K562 (cell line): ENCODE measurements around the gene TXNIP. TPM values are rescaled to one million over a fixed set of nuclear protein-coding genes. Genes with fewer than 3 reads are reported as not detected.

Source experiments
- ATAC-seq: fragments of 200-7000 bp; cut with Tn5 transposase; 3 replicates; pipeline ENCODE4 v1.9.1; 2020; ENCODE audit warnings: moderate library complexity
- BruUV-seq: library from RNA; stranded (reverse); fragments of 400-500 nt; replicated peaks from 2 replicates; lab custom pipeline; 2021; lab: Mats Ljungman, UMichigan
- CTCF ChIA-PET: fragments of 300-600 bp; formaldehyde crosslinking; extraction: SDS; loops from one replicate; lab custom pipeline; 2021; ENCODE audit warnings: low intra/inter-chr PET ratio; lab: Yijun Ruan, JAX
- POLR2A ChIA-PET: fragments of 300-600, 350-650 bp; sonication (Branson Sonifier 250); formaldehyde crosslinking; extraction: SDS; loops from one replicate; lab custom pipeline; 2021; ENCODE audit warnings: antibody characterized with exemption, inconsistent platforms; lab: Yijun Ruan, JAX
- DNase-seq, 4 experiments: peaks; one replicate each; pipeline versions ENCODE4 v3.0.0 to v3.0.0-alpha.2; 2011 to 2018; ENCODE audit warnings: low spot score in 3 of 4, mixed read lengths in 3 of 4; ENCODE audit errors: extremely low read depth in 1 of 4
- FAIRE-seq: peaks from 2 replicates; lab custom pipeline; 2011; peaks lifted over from hg19 to GRCh38; lab: Jason Lieb, UNC
- H2AFZ ChIP-seq: 2 replicates; pipeline ENCODE4 v1.6.0; 2011; ENCODE audit warnings: low read depth, low read length, control low read depth, inconsistent platforms
- H3K27ac ChIP-seq: fragments of 200-600 bp; 3 replicates; pipeline ENCODE4 v1.8.0; 2011; ENCODE audit warnings: low read depth, mild to moderate bottlenecking, control low read depth, inconsistent platforms, low read length, moderate library complexity, mixed read lengths; ENCODE audit errors: extremely low read depth
- H3K27me3 ChIP-seq, 2 experiments: fragments of 300-600 bp in 1 of 2; 2 replicates in 1 of 2; 3 replicates in 1 of 2; pipeline versions ENCODE4 v1.6.0 to v1.8.0; 2011; ENCODE audit warnings: inconsistent platforms in 2 of 2, low read length in 2 of 2, mild to moderate bottlenecking in 1 of 2, mixed read lengths in 1 of 2, moderate library complexity in 1 of 2; ENCODE audit not compliant: control insufficient read depth in 2 of 2, insufficient read depth in 2 of 2
- H3K36me3 ChIP-seq: fragments of 300-600 bp; 3 replicates; pipeline ENCODE4 v1.8.0; 2011; ENCODE audit warnings: mild to moderate bottlenecking, low read length, inconsistent platforms; ENCODE audit not compliant: control insufficient read depth, insufficient read depth
- H3K4me1 ChIP-seq, 2 experiments: fragments of 200-600 bp in 1 of 2; replicated peaks in 1 of 2; 2 replicates in 1 of 2; 3 replicates in 1 of 2; pipeline versions ENCODE4 v1.5.1 to v1.8.0; 2011; ENCODE audit warnings: inconsistent platforms in 2 of 2, low read length in 2 of 2, mild to moderate bottlenecking in 1 of 2, mixed read lengths in 1 of 2, moderate library complexity in 1 of 2; ENCODE audit not compliant: control insufficient read depth in 2 of 2, insufficient read depth in 2 of 2
- H3K4me2 ChIP-seq: 2 replicates; pipeline ENCODE4 v1.6.1; 2011; ENCODE audit warnings: low read length, control low read depth, inconsistent platforms, mixed read lengths; ENCODE audit not compliant: insufficient read depth
- H3K4me3 ChIP-seq: fragments of 200-600 bp; sonication (generic), shearing (Covaris generic); 2 replicates; pipeline ENCODE4 v1.5.1; 2016; ENCODE audit warnings: control low read depth, inconsistent platforms
- H3K79me2 ChIP-seq: fragments of 200-600 bp; 3 replicates; pipeline ENCODE4 v1.8.0; 2011; ENCODE audit warnings: low read length, inconsistent platforms; ENCODE audit not compliant: control insufficient read depth, insufficient read depth
- H3K9ac ChIP-seq, 2 experiments: 2 replicates each; pipeline versions ENCODE4 v1.6.0 to v1.6.1; 2011; ENCODE audit warnings: low read depth in 2 of 2, low read length in 2 of 2, control low read depth in 1 of 2, inconsistent platforms in 1 of 2, mild to moderate bottlenecking in 1 of 2, mixed read lengths in 1 of 2; ENCODE audit not compliant: insufficient read depth in 1 of 2
- H3K9me1 ChIP-seq: one replicate; pipeline ENCODE4 v1.6.0; 2011; ENCODE audit warnings: inconsistent platforms, mild to moderate bottlenecking, low read length, moderate library complexity; ENCODE audit not compliant: control insufficient read depth, insufficient read depth
- H3K9me3 ChIP-seq: replicated peaks from 2 replicates; pipeline ENCODE4 v1.5.1; 2011; ENCODE audit warnings: low read depth, low read length, inconsistent platforms; ENCODE audit not compliant: control insufficient read depth, insufficient read depth
- H4K20me1 ChIP-seq: replicated peaks from 2 replicates; pipeline ENCODE4 v1.6.1; 2011; ENCODE audit warnings: low read length, inconsistent platforms, mixed read lengths; ENCODE audit not compliant: control insufficient read depth, insufficient read depth
- ARID1B ChIP-seq: fragments of 450-650 bp; IDR thresholded peaks from 2 replicates; pipeline ENCODE4 v1.6.1; 2016; ENCODE audit warnings: antibody characterized with exemption, mild to moderate bottlenecking, inconsistent platforms
- ATF7 ChIP-seq: fragments of 450-650 bp; IDR thresholded peaks from 2 replicates; pipeline ENCODE4 v1.7.1; 2014; ENCODE audit warnings: mild to moderate bottlenecking, moderate library complexity
- BCOR ChIP-seq: fragments of 450-650 bp; IDR thresholded peaks from 2 replicates; pipeline ENCODE4 v1.6.1; 2016
- ETV1 ChIP-seq: fragments of 450-650 bp; conservative IDR thresholded peaks from 2 replicates; pipeline ENCODE4 v1.6.1; 2016; ENCODE audit warnings: missing genetic modification characterization, control low read depth, low read depth, missing compliant biosample characterization
- GTF2F1 ChIP-seq: IDR thresholded peaks from 2 replicates; pipeline ENCODE4 v1.6.1; 2011; ENCODE audit warnings: low read depth, low read length, improper control_type of control experiment
- JUND ChIP-seq, 2 experiments: IDR thresholded peaks; 2 replicates in 1 of 2; 3 replicates in 1 of 2; pipeline ENCODE4 v1.6.1; 2011; ENCODE audit warnings: borderline replicate concordance in 2 of 2, low read depth in 2 of 2, low read length in 2 of 2, improper control_type of control experiment in 1 of 2, missing biosample characterization in 1 of 2, missing genetic modification characterization in 1 of 2, missing genetic modification reagents in 1 of 2
- NR2C2 ChIP-seq, 2 experiments: fragments of 200-800 bp in 1 of 2; sonication (Bioruptor generic) in 1 of 2; sonication (generic) in 1 of 2; formaldehyde crosslinking in 1 of 2; IDR thresholded peaks; 2 replicates each; pipeline versions ENCODE4 v1.6.1 to v1.8.0; 2016 to 2022; ENCODE audit warnings: mild to moderate bottlenecking in 1 of 2, missing compliant biosample characterization in 1 of 2, missing genetic modification characterization in 1 of 2, missing genetic modification reagents in 1 of 2
- SMARCA4 ChIP-seq: fragments of 450-650 bp; IDR thresholded peaks from 2 replicates; pipeline ENCODE4 v1.6.1; 2016
- SMARCE1 ChIP-seq: fragments of 450-650 bp; IDR thresholded peaks from 2 replicates; pipeline ENCODE4 v1.7.1; 2016; ENCODE audit warnings: mild to moderate bottlenecking
- SRSF1 ChIP-seq: fragments of 200-400 bp; formaldehyde crosslinking; IDR thresholded peaks from 2 replicates; pipeline ENCODE4 v1.6.1; 2017; ENCODE audit warnings: mild to moderate bottlenecking, low read depth, low read length, moderate library complexity
- ZBTB9 ChIP-seq: fragments of 450-650 bp; formaldehyde crosslinking; IDR thresholded peaks from 2 replicates; pipeline ENCODE4 v1.4.0; 2020; ENCODE audit warnings: mild to moderate bottlenecking, moderate library complexity
- ZFX ChIP-seq: sonication (generic); formaldehyde crosslinking; IDR thresholded peaks from 2 replicates; pipeline ENCODE4 v1.8.0; 2022; ENCODE audit warnings: mild to moderate bottlenecking, missing genetic modification reagents, moderate library complexity
- ZNF766 ChIP-seq: fragments of 200-800 bp; sonication (Bioruptor generic); conservative IDR thresholded peaks from 2 replicates; pipeline ENCODE4 v1.6.1; 2016; ENCODE audit warnings: missing genetic modification characterization, missing compliant biosample characterization
- WGBS: fragments of 100-300 bp; shearing (Covaris generic); methylation state at CpG from one replicate; pipeline ENCODE4 v1.1.6; 2016; ENCODE audit warnings: low coverage, mixed read lengths; ENCODE audit not compliant: insufficient coverage; ENCODE audit errors: missing lambda C conversion rate; 5-methylcytosine and 5-hydroxymethylcytosine counted together
- in situ Hi-C: fragments of 300-500 bp; cut with MboI; formaldehyde crosslinking; loops from 4 replicates; pipeline ENCODE4 v1.15.0; 2018; ENCODE audit warnings: inconsistent platforms, mixed read lengths
- intact Hi-C: fragments of 100-400 bp; cut with micrococcal nuclease; formaldehyde crosslinking; loops from 2 replicates; pipeline ENCODE4 v1.14.2; 2022
- polyA plus RNA-seq, 8 experiments: library from polyadenylated mRNA; depleted of rRNA in 4 of 8; stranded (reverse) in 5 of 8; unstranded in 3 of 8; fragments of >200 nt; fragmentation: Nextera tagmentation in 2 of 8; fragmentation: Illumina TruSeq in 1 of 8; extraction: Ambion mirVana in 2 of 8; extraction: Trizol in 1 of 8; gene quantifications; 2 replicates each; pipeline versions ENCODE4 v1.2.1 to v1.2.3, GENCODE V29; 2011 to 2014; ENCODE audit warnings: inconsistent platforms in 1 of 8, missing spikeins in 1 of 8
- total RNA-seq, 7 experiments: library from RNA; depleted of rRNA in 6 of 7; stranded (reverse); fragments of >200 nt in 6 of 7; fragmentation: Illumina TruSeq in 2 of 7; extraction: Trizol in 2 of 7; gene quantifications; 2 replicates each; pipeline versions ENCODE4 v1.2.1 to v1.2.3, GENCODE V29; 2011 to 2021; ENCODE audit warnings: low replicate concordance in 1 of 7
- TF ChIP-seq, protein P1 (sequence below): sonication (generic); formaldehyde crosslinking; IDR thresholded peaks from 2 replicates; pipeline ENCODE4 v1.8.0; 2022; ENCODE audit warnings: mild to moderate bottlenecking, missing genetic modification reagents
- TF ChIP-seq, protein P2 (sequence below), 2 experiments: fragments of 200-800 bp in 1 of 2; sonication (Bioruptor generic) in 1 of 2; sonication (generic) in 1 of 2; formaldehyde crosslinking in 1 of 2; IDR thresholded peaks in 1 of 2; conservative IDR thresholded peaks in 1 of 2; 2 replicates each; pipeline versions ENCODE4 v1.5.0 to v1.6.1; 2016 to 2020; ENCODE audit warnings: missing compliant biosample characterization in 1 of 2, missing genetic modification characterization in 1 of 2, missing genetic modification reagents in 1 of 2

TXNIP gene
- total and polyA plus RNA-seq, 9 of the 15 experiments (the other 6 are each of a cell fraction or from before 2014, with no cell fraction given) = 120 to 499 (median 257) TPM

GRCh38 chr1:145985502-145986439, 10.6 kb downstream of the TXNIP start:
- Histone ChIP-seq H3K27ac (peak overlapping the region; percentile 57; the same call in 2 of the 3 replicates), H3K9me1 (no peaks in the 10 kb centered on the region), H3K4me1 (peaks cover 13 to 52% of the 10 kb centered on the region in 2 experiments), H3K4me2 (peak overlapping the region; percentile 51), H3K9ac (peak overlapping the region; percentile 38 to 78; a peak in 3 of 4 replicates), H2AFZ (peak overlapping the region; percentile 73), H3K27me3 (no peaks in the 10 kb centered on the region), H3K36me3 (no peaks in the 10 kb centered on the region), H3K4me3 (no peak overlapping the region), H4K20me1 (no peaks in the 10 kb centered on the region), H3K9me3 (no peaks in the 10 kb centered on the region), H3K79me2 (no peaks in the 10 kb centered on the region)
- CTCF ChIA-PET = no interaction called here
- in situ Hi-C loops = no loop called here
- DNase-seq (no peak), ATAC-seq (peak; percentile 39), FAIRE-seq (no peak)
- no TSS peak for BruUV-seq
- WGBS = 14% methylated on average over 14 of the region's 15 CpGs
- intact Hi-C loops = no loop called here
- POLR2A ChIA-PET = interaction anchor here (0.9 to 15.5 kb wide), 11 partner anchors 4 to 78 kb away, joined by 3 to 320 read pairs (median 4); partner anchors contain the start of genes ANKRD34A, HJV, POLR3GL and TXNIP
- TF ChIP-seq ARID1B (peak; percentile 36), ZNF766 (CRISPR knock-in tag) (0 out of 2 replicates have a peak, but pooled peaks have one; percentile 30), JUND (IDR thresholded peaks at IDR 0.05; ENCODE audit: borderline replicate concordance, low read depth, low read length) (peak; percentile 38), JUND (tag; IDR thresholded peaks at IDR 0.05; ENCODE audit: borderline replicate concordance, low read depth, low read length) (0 out of 3 replicates have a peak, but pooled peaks have one; percentile 47), ATF7 (0 out of 2 replicates have a peak, but pooled peaks have one; percentile 23), ZFX (CRISPR knock-in tag) (peak; percentile 37), NR2C2 (CRISPR knock-in tag; IDR thresholded peaks at IDR 0.05) (no peak), NR2C2 (tag; IDR thresholded peaks at IDR 0.05) (peak; percentile 61), SMARCA4 (0 out of 2 replicates have a peak, but pooled peaks have one; percentile 9), GTF2F1 (no peak), BCOR (0 out of 2 replicates have a peak, but pooled peaks have one; percentile 4), SRSF1 (no peak), SMARCE1 (peak; percentile 47; the same call in 1 of the 2 replicates), ETV1 (0 out of 2 replicates have a peak, but pooled peaks have one; percentile 22), ZBTB9 (CRISPR knock-in tag) (0 out of 2 replicates have a peak, but pooled peaks have one; percentile 56)
- TF ChIP-seq, protein P1, sequence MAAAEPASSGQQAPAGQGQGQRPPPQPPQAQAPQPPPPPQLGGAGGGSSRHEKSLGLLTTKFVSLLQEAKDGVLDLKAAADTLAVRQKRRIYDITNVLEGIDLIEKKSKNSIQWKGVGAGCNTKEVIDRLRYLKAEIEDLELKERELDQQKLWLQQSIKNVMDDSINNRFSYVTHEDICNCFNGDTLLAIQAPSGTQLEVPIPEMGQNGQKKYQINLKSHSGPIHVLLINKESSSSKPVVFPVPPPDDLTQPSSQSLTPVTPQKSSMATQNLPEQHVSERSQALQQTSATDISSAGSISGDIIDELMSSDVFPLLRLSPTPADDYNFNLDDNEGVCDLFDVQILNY (CRISPR knock-in tag) = no peak
- TF ChIP-seq, protein P2, sequence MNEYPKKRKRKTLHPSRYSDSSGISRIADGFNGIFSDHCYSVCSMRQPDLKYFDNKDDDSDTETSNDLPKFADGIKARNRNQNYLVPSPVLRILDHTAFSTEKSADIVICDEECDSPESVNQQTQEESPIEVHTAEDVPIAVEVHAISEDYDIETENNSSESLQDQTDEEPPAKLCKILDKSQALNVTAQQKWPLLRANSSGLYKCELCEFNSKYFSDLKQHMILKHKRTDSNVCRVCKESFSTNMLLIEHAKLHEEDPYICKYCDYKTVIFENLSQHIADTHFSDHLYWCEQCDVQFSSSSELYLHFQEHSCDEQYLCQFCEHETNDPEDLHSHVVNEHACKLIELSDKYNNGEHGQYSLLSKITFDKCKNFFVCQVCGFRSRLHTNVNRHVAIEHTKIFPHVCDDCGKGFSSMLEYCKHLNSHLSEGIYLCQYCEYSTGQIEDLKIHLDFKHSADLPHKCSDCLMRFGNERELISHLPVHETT (CRISPR knock-in tag; conservative IDR thresholded peaks at IDR 0.05 in 1 of 2, IDR thresholded peaks at IDR 0.05 in 1 of 2) = peak in 1 of 2 experiments; percentile 50; a peak in 1 of 4 replicates
